Measurements from ENCODE around the gene ARHGAP45.
"Not testable (repeated sequence)": the region's sequence is repeated elsewhere in the genome, so short reads cannot be mapped to it uniquely, and the experiment has no call there.

Gene ARHGAP45, protein sequence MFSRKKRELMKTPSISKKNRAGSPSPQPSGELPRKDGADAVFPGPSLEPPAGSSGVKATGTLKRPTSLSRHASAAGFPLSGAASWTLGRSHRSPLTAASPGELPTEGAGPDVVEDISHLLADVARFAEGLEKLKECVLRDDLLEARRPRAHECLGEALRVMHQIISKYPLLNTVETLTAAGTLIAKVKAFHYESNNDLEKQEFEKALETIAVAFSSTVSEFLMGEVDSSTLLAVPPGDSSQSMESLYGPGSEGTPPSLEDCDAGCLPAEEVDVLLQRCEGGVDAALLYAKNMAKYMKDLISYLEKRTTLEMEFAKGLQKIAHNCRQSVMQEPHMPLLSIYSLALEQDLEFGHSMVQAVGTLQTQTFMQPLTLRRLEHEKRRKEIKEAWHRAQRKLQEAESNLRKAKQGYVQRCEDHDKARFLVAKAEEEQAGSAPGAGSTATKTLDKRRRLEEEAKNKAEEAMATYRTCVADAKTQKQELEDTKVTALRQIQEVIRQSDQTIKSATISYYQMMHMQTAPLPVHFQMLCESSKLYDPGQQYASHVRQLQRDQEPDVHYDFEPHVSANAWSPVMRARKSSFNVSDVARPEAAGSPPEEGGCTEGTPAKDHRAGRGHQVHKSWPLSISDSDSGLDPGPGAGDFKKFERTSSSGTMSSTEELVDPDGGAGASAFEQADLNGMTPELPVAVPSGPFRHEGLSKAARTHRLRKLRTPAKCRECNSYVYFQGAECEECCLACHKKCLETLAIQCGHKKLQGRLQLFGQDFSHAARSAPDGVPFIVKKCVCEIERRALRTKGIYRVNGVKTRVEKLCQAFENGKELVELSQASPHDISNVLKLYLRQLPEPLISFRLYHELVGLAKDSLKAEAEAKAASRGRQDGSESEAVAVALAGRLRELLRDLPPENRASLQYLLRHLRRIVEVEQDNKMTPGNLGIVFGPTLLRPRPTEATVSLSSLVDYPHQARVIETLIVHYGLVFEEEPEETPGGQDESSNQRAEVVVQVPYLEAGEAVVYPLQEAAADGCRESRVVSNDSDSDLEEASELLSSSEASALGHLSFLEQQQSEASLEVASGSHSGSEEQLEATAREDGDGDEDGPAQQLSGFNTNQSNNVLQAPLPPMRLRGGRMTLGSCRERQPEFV

DNA sequence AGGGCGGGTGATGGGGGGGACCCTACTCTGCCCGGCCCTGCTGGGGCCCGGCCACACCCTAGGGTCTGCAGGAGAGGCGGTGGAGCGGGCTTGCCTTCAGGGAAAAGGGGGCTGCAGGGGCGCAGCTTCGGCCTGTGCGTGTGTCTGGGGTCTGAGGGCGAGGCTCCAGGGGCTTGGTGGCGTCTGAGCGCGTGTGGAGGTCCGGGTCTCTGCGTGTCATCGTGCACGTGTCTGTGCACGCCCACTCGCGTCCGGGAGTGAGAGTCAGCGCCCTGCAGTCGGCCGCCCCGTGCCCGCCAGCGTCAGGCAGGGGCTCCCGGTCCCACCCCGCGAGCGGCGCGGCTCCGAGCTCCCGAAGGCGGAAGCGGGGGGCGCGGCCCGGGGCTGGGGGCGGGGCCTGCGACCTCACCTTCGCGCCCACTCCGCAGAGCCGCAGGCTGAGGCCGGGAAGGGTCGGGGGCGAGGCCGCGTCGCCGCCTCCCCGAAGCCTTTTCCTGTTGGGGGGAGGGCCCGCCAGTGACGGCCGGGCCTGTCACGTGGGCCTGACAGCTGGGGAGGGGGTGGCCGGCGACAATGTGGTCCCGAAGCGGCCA, at the start of gene ARHGAP45:
Gene ARHGAP45, plus strand, starts transcription at position 420 of the 593 bp plus-strand sequence. CDS start 239 bp downstream, outside the sequence.
- no peak for DNase-seq

GRCh38 chr19:1017906-1018305, 49.1 kb upstream of the ARHGAP45 start:
- DNase-seq, result no peak

DNA sequence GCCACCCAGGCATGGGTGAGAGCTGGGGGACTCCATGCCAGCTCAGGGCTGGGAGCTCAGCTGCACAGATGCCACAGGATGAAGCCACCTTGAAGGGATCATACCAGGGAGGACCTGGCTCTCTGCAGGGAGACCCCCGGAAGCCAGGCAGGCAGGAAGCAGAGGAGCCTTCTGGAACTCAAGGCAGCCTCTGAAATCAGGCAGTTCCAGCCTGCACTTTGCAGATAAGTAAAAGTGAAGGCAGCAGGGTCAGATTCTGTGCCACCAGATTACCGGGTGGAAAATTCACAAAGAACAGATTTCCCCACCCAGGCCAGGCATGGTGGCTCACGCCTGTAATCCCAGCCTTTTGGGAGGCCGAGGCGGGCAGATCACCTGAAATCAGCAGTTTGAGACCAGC, 48.6 kb upstream of the ARHGAP45 start:
- DNase-seq, result no peak

- DNase-seq, result no peak
These were observed 47.9 kb upstream of the ARHGAP45 start for GRCh38 chr19:1018932-1019615.

- DNase-seq, result no peak
These were observed 47.4 kb upstream of the ARHGAP45 start for GRCh38 chr19:1019616-1019961.

DNA sequence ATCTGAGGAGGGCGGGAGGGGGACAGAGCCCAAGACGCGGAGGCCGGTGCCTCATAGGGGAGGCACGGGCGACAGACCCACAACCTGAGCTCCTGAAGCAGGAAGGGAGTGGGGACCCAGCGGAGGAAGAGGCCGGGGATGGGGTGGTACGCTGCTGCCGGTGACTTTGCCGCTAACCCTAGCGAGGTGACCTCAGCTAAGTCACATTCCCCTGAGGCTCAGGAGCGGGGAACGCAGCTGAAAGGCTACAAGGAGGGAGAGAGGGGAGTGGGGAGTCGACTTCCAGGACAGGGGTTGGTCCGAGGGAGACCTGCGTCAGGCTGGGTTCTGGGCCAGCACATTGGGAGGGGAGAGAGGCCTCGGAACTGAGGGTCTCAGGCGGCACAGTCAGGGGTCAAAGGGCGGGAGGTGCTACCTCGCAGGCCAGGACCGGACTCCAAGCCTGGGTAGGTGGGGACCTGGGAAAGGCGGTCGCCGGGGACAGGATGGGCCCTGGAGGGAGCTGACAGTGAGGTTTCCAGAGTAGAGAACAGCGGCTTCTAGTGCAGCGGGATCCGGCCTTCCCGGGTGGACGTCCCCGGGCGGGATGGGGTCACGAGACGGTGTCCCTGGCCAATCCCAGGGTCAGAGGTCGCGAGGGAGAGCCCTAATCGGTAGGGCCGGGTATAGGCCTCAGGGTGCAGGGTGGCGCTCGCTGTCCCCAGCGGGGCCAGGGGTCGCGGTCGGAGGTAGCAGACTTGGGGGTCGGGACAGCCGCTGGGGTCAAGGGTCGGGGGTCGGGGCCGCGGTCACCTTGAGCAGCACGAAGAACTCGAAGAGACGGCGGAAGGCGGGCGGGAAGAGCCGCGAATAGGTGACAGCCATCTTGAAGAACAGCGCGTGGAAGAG, 46.7 kb upstream of the ARHGAP45 start:
- DNase-seq, result no peak

- peak; percentile 98 for DNase-seq
These were observed 46.0 kb upstream of the ARHGAP45 start, which contains the start of gene TMEM259 for GRCh38 chr19:1020868-1021425. TSS of gene TMEM259 (minus strand) at chr19:1021123. CDS start at chr19:1020996, 127 bp downstream.

DNA sequence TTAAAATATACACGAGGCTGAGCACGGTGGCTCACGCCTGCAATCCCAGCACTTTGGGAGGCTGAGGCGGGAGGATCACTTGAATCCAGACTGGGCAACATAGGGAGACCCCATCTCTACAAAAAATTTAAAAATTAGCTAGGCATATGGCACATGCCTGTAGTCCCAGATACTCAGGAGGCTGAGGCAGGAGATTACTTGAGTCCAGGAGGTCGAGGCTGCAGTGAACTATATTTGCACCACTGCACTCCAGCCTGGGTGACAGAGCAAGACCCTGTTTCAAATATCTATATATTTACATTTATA, 43.1 kb upstream of the ARHGAP45 start:
- DNase-seq, result not testable (repeated sequence)

DNA sequence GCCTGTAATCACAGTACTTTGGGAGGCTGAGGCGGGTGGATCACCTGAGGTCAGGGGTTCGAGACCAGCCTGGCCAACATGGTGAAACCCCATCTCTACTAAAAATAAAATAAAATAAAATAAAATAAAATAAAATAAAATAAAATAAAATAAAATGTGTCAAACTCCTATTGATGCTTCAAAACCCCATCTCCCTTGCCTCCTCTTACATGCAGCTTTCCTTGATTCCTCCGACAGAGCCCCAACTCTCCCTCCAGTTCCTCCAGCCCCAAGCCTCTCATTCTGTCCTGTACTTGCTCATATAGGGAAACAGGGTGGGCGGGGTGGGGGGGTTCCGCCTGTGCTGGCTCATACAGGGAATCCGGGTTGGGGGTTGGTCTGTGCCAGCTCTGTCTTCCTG, 41.9 kb upstream of the ARHGAP45 start:
- DNase-seq, result not testable (repeated sequence)

GRCh38 chr19:1025960-1026782, 40.8 kb upstream of the ARHGAP45 start, which contains the start of gene CNN2:
TSS of gene CNN2 (plus strand) at chr19:1026608. CDS start at chr19:1026662, 54 bp downstream.
- no peak for DNase-seq

DNA sequence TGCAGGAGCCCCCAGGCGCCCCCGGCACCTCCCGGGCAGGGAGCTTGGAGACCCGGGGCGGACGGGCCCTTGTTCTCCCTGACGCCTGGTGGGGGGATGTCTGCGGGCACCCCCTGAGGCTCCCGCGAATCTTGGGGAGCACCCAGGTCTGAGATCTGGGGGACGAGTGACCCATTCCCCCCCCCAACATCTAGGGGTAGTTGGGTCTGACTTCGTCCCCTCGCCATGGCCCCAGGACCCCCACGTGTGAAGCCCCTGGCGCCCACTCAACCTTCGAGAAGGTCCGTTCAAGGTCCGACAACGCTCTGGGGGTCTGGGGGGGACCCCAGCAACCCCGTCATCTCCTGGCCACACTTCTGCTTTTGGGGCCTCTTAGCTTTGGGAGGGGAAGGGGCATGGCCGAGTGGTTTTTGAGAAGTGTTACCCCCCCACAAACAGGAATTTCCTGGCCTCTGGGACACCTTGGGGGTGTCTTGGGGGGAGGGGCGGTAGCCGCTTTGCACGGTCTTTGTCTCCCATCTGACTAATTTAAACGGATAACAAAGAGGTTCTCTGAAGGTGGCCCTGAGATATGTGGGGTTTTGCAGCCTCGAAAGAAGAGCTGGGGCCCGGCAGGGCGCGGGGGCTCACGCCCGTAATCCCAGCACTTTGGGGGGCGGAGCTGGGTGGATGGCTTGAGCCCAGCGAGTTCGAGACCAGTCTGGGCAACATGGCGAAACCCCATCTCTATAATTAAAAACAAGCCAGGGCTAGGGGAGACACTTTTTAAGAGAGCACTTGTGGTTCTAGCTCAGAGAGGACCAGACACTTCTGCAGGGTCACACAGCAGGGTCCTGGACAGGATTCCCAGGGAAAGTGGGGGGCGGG, 40.0 kb upstream of the ARHGAP45 start:
- DNase-seq, result no peak

DNA sequence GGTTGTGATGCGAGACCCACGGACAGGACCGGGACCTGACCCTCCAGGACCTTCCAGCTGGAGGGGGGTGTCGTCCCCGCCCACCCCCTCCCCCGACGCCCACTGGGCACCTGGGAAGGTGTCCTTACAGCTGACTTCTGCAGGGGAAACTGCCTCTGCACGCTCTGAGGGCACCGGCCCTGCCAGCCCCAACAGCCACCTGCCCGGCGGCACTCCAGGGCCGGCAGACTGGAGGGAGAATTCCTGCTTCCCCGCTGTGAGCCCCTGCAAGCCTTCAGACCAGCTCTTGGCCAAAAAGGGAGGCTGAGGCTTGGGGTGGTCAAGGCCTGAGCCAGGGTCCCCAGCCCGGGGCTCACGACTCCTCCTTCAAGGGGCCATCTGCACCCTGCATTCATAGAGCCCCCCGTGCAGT, 39.3 kb upstream of the ARHGAP45 start:
- no peak for DNase-seq

GRCh38 chr19:1028062-1028926, 38.7 kb upstream of the ARHGAP45 start:
- DNase-seq, result peak; percentile 31

- no peak for DNase-seq
These were observed 34.6 kb upstream of the ARHGAP45 start for GRCh38 chr19:1032264-1032867.

DNA sequence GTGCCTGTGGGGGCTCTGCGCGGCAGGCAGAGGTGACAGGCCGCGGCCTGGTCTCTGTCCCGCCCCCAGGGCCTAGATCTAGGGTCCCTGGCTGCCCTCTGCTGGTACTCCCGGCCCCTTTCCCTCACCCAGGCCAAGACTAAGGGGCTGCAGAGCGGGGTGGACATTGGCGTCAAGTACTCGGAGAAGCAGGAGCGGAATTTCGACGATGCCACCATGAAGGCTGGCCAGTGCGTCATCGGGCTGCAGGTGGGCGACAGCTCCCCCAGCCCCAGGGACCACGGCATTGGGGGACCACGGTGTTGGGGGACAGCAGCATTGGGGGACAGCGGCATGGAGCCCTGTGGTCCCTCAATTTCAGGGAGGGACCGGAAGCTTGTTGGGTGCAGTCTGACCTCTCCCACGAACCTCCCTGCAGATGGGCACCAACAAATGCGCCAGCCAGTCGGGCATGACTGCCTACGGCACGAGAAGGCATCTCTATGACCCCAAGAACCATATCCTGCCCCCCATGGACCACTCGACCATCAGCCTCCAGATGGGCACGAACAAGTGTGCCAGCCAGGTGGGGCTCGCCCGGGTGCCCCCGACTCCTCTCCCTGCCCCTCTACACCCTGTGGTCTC, 30.9 kb upstream of the ARHGAP45 start:
- no peak for DNase-seq

- DNase-seq, result no peak
These were observed 29.3 kb upstream of the ARHGAP45 start for GRCh38 chr19:1037621-1038064.
